Liver (tissue), 9 donors: ENCODE results near the gene ARIH1. TPM values are rescaled to one million over a fixed set of nuclear protein-coding genes. Genes with fewer than 3 reads are reported as not detected.

Experiments used
- DNase-seq: peaks from one replicate; pipeline ENCODE4 v3.0.0-alpha.2; 2017; ENCODE audit warnings: low spot score
- H3K27ac ChIP-seq, 2 donors: one replicate each; pipeline ENCODE4 v1.7.0; 2013; ENCODE audit warnings: inconsistent platforms in 2 of 2, low read length in 2 of 2, control low read depth in 1 of 2, low read depth in 1 of 2, mild to moderate bottlenecking in 1 of 2
- H3K27me3 ChIP-seq, 4 donors: one replicate each; pipeline versions ENCODE4 v1.6.1 to v1.7.0; 2013; ENCODE audit warnings: low read length in 3 of 4, inconsistent platforms in 1 of 4, mild to moderate bottlenecking in 1 of 4, moderate library complexity in 1 of 4; ENCODE audit not compliant: control insufficient read depth in 4 of 4, insufficient read depth in 4 of 4
- H3K36me3 ChIP-seq, 4 donors: one replicate each; pipeline versions ENCODE4 v1.6.1 to v1.7.0; 2013; ENCODE audit warnings: low read length in 3 of 4, mild to moderate bottlenecking in 3 of 4, low read depth in 1 of 4, moderate library complexity in 1 of 4; ENCODE audit not compliant: control insufficient read depth in 4 of 4, insufficient read depth in 3 of 4
- H3K4me1 ChIP-seq, 4 donors: one replicate each; pipeline versions ENCODE4 v1.6.1 to v1.7.0; 2013; ENCODE audit warnings: low read length in 3 of 4, mild to moderate bottlenecking in 3 of 4, moderate library complexity in 1 of 4; ENCODE audit not compliant: control insufficient read depth in 4 of 4, insufficient read depth in 4 of 4
- H3K4me3 ChIP-seq, 3 donors: one replicate each; pipeline versions ENCODE4 v1.6.1 to v1.7.0; 2013; ENCODE audit warnings: low read length in 3 of 3, control low read depth in 1 of 3, low read depth in 1 of 3, mild to moderate bottlenecking in 1 of 3
- H3K9ac ChIP-seq, 2 donors: one replicate each; pipeline ENCODE4 v1.7.0; 2013; ENCODE audit warnings: low read length in 2 of 2, mild to moderate bottlenecking in 2 of 2, moderate library complexity in 2 of 2, control low read depth in 1 of 2, low read depth in 1 of 2
- H3K9me3 ChIP-seq, 4 donors: one replicate each; pipeline versions ENCODE4 v1.6.1 to v1.7.0; 2013; ENCODE audit warnings: low read length in 3 of 4; ENCODE audit not compliant: control insufficient read depth in 4 of 4
- ATF3 ChIP-seq: IDR thresholded peaks from 2 replicates; pipeline ENCODE4 v1.6.1; 2016; ENCODE audit warnings: antibody characterized with exemption
- CTCF ChIP-seq: fragments of 150-350 bp; IDR thresholded peaks from 2 replicates; pipeline ENCODE4 v1.5.1; 2017; ENCODE audit warnings: improper control_type of control experiment, low read depth, low read length; ENCODE audit not compliant: missing input control
- EGR1 ChIP-seq, 2 donors: IDR thresholded peaks; 2 replicates each; pipeline ENCODE4 v1.6.1; 2016 to 2018; ENCODE audit warnings: antibody characterized with exemption in 2 of 2, low read depth in 2 of 2
- HNF4A ChIP-seq, 2 donors: conservative IDR thresholded peaks; 2 replicates each; pipeline ENCODE4 v1.6.1; 2016; ENCODE audit warnings: antibody characterized with exemption in 2 of 2, mild to moderate bottlenecking in 2 of 2
- HNF4G ChIP-seq: IDR thresholded peaks from 2 replicates; pipeline ENCODE4 v1.6.1; 2016; ENCODE audit warnings: antibody characterized with exemption
- RAD21 ChIP-seq, 2 donors: IDR thresholded peaks; 2 replicates each; pipeline ENCODE4 v1.6.1; 2016; ENCODE audit warnings: antibody characterized with exemption in 2 of 2, mild to moderate bottlenecking in 2 of 2
- RXRA ChIP-seq, 2 donors: IDR thresholded peaks; 2 replicates each; pipeline ENCODE4 v1.6.1; 2017 to 2018; ENCODE audit warnings: antibody characterized with exemption in 2 of 2, mild to moderate bottlenecking in 1 of 2
- SP1 ChIP-seq: IDR thresholded peaks from 2 replicates; pipeline ENCODE4 v1.6.1; 2018; ENCODE audit warnings: antibody characterized with exemption, mild to moderate bottlenecking
- TAF1 ChIP-seq: conservative IDR thresholded peaks from 2 replicates; pipeline ENCODE4 v1.6.1; 2016; ENCODE audit warnings: antibody characterized with exemption, mild to moderate bottlenecking
- YY1 ChIP-seq: IDR thresholded peaks from 2 replicates; pipeline ENCODE4 v1.6.1; 2016; ENCODE audit warnings: antibody characterized with exemption, mild to moderate bottlenecking
- ZBTB33 ChIP-seq: IDR thresholded peaks from 2 replicates; pipeline ENCODE4 v1.6.1; 2016; ENCODE audit warnings: antibody characterized with exemption
- WGBS: extraction: QIAGEN DNeasy Blood & Tissue Kit; methylation state at CpG from one replicate; pipeline ENCODE4 v1.1.7; 2013; 5-methylcytosine and 5-hydroxymethylcytosine counted together
- polyA plus RNA-seq, 2 donors: library from polyadenylated mRNA; stranded (reverse) in 1 of 2; unstranded in 1 of 2; fragments of 200-250 nt in 1 of 2; fragments of >200 nt in 1 of 2; fragmentation: Nextera tagmentation in 1 of 2; extraction: Ambion mirVana in 1 of 2; gene quantifications; one replicate each; pipeline versions ENCODE4 v1.2.1 to v1.2.3, GENCODE V29; 2013 to 2015
- total RNA-seq, 2 donors: library from RNA; depleted of rRNA; stranded (reverse); fragments of >200 nt; gene quantifications; one replicate each; pipeline ENCODE4 v1.2.3, GENCODE V29; 2014
- donor health status: healthy.
- donor health status: healthy.
- donor health status: healthy.
- donor health status: healthy.
- donor health status: healthy.

Gene ARIH1
- total and polyA plus RNA-seq, 4 donors, result 10.8 to 23.8 (median 18.8) TPM

GRCh38 chr15:72472992-72473610 lies 1.0 kb upstream of the ARIH1 start (continued):
- TF ChIP-seq ZBTB33 (no peak), YY1 (no peak)

GRCh38 chr15:72474466-72474911 lies 359 bp downstream of the ARIH1 start:
- DNase-seq, result no peak
- Histone ChIP-seq H3K36me3 (peaks cover 0 to 7% (median 0%) of the 10 kb centered on the region in 4 donors), H3K4me3 (peak overlapping the region; percentile 90 to 94 (median 92)), H3K27ac (peak overlapping the region; percentile 98 to 100), H3K9me3 (no peaks in the 10 kb centered on the region), H3K4me1 (peaks cover 0 to 26% (median 17%) of the 10 kb centered on the region in 4 donors), H3K9ac (peak overlapping the region; percentile 15 to 94), H3K27me3 (no peaks in the 10 kb centered on the region)
- WGBS, result under 1% methylated on average over 67 of the region's 67 CpGs
- TF ChIP-seq CTCF, result no peak
- no peak for TF ChIP-seq ATF3
- TF ChIP-seq HNF4A (conservative IDR thresholded peaks at IDR 0.05), result no peak

GRCh38 chr15:72474912-72475628 lies 940 bp downstream of the ARIH1 start:
- peaks cover 0 to 7% (median 0%) of the 10 kb centered on the region in 4 donors for H3K36me3 ChIP-seq
- H3K4me3 ChIP-seq, result peak overlapping the region; percentile 90 to 94 (median 92)
- TF ChIP-seq RXRA (IDR thresholded peaks at IDR 0.05) (peak in 1 of 2 donors; percentile 4), EGR1 (IDR thresholded peaks at IDR 0.05; ENCODE audit: low read depth in 2 of 2) (no peak), HNF4G (no peak), RAD21 (IDR thresholded peaks at IDR 0.05) (peak in 1 of 2 donors; percentile 21), ZBTB33 (no peak), SP1 (peak; percentile 29), TAF1 (peak; percentile 74), YY1 (peak; percentile 95), CTCF (no peak)
- DNase-seq, result peak; percentile 83
- no peaks in the 10 kb centered on the region for H3K9me3 ChIP-seq
- peaks cover 2 to 26% (median 17%) of the 10 kb centered on the region in 4 donors for H3K4me1 ChIP-seq
- under 1% methylated on average over 42 of the region's 42 CpGs for WGBS
- peak overlapping the region; percentile 97 to 98 for H3K9ac ChIP-seq
- H3K27me3 ChIP-seq, result no peaks in the 10 kb centered on the region
- peak overlapping the region; percentile 98 to 100 for H3K27ac ChIP-seq
